ENCODE measurements around the gene MT1F.

DNA sequence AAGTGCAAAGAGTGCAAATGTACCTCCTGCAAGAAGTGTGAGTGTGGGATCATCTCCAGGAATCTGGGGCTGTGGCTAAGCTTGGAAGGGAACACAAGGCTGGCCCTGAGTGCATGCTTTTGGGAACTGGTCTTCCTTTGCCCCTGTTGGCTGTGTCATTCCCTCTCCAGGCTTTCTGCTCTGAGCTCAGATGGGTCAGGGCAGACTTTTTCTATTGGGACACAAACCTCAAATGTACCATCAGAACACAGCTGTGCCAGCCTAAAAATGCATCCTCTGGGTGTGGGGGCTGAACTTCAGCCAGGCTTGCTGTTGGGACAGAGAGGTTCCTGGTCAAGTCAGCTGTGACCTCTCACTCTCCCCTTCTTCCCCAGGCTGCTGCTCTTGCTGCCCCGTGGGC, 5.2 kb upstream of the MT1F start:
- TF ChIP-seq EZH2phosphoT487 (IDR thresholded peaks at IDR 0.05; ENCODE audit: low read depth) (no peak), CTCF (IDR thresholded peaks at IDR 0.05; ENCODE audit: low read depth, low read length) (no peak)
